ENCODE results near the gene FAM177B.

DNA sequence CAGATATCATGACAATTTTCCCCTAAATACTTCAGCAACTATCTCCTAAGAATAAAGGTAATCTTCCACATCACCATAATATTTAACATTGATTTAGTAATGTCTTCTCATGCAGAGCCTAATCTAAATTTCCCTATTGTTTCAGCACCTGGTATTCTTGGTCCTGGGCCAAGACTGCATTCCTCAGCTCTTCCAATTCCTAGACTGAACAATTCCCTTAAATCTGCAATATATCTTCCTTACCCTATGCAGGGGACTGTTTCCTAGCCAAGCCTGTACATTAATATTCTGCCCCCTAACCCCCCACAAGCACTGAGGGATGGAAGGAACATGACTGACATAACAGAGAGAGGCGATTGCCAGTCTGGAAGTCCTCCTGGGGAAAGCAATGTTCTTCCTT is 49.1 kb downstream of the FAM177B start:
- TF ChIP-seq POLR2A (IDR thresholded peaks at IDR 0.05), result no peak
- TF ChIP-seq, protein P1, sequence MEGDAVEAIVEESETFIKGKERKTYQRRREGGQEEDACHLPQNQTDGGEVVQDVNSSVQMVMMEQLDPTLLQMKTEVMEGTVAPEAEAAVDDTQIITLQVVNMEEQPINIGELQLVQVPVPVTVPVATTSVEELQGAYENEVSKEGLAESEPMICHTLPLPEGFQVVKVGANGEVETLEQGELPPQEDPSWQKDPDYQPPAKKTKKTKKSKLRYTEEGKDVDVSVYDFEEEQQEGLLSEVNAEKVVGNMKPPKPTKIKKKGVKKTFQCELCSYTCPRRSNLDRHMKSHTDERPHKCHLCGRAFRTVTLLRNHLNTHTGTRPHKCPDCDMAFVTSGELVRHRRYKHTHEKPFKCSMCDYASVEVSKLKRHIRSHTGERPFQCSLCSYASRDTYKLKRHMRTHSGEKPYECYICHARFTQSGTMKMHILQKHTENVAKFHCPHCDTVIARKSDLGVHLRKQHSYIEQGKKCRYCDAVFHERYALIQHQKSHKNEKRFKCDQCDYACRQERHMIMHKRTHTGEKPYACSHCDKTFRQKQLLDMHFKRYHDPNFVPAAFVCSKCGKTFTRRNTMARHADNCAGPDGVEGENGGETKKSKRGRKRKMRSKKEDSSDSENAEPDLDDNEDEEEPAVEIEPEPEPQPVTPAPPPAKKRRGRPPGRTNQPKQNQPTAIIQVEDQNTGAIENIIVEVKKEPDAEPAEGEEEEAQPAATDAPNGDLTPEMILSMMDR (IDR thresholded peaks at IDR 0.05), result no peak
- TF ChIP-seq POLR2AphosphoS5 (IDR thresholded peaks at IDR 0.05), result no peak

Measured in upper lobe of left lung (tissue), 4 donors.